ENCODE measurements around the gene TMOD1. TPM values are rescaled to one million over a fixed set of nuclear protein-coding genes. Genes with fewer than 3 reads are reported as not detected.

The TMOD1 gene
- total RNA-seq, 1 donor from 2014 or later = 12.9 TPM

DNA sequence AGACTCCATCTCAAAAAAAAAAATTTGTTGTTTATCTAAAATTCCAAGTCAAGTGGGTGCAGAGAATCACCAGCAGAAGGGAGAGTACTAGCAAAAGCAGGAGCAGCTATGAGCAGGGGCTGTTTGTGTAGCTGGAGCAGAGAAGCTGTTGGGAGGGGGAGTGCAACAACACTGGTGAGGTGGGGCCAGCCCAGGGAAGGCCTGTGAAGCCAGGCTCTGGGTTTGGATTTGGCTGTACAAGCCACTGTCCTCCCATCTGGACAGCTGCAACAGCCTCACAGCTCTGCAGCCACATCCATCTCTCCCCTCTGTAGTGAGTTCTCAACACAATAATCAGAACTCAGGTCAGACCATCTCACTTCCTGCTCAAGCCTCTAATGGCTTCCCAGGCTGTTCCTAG lies 59.4 kb downstream of the TMOD1 start:
- Mint-ChIP-seq H3K4me1 (ENCODE audit: unreplicated experiment) (peaks cover 6% of the 10 kb centered on the region), H3K9me3 (no peaks in the 10 kb centered on the region), H3K27ac (no peak overlapping the region), H3K4me3 (no peak overlapping the region), H3K36me3 (no peaks in the 10 kb centered on the region), H3K27me3 (peaks cover 17% of the 10 kb centered on the region)
- no peak for DNase-seq (ENCODE audit: extremely low spot score, unreplicated experiment)
- TF ChIP-seq, protein P1, sequence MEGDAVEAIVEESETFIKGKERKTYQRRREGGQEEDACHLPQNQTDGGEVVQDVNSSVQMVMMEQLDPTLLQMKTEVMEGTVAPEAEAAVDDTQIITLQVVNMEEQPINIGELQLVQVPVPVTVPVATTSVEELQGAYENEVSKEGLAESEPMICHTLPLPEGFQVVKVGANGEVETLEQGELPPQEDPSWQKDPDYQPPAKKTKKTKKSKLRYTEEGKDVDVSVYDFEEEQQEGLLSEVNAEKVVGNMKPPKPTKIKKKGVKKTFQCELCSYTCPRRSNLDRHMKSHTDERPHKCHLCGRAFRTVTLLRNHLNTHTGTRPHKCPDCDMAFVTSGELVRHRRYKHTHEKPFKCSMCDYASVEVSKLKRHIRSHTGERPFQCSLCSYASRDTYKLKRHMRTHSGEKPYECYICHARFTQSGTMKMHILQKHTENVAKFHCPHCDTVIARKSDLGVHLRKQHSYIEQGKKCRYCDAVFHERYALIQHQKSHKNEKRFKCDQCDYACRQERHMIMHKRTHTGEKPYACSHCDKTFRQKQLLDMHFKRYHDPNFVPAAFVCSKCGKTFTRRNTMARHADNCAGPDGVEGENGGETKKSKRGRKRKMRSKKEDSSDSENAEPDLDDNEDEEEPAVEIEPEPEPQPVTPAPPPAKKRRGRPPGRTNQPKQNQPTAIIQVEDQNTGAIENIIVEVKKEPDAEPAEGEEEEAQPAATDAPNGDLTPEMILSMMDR (conservative IDR thresholded peaks at IDR 0.05) = no peak

- Mint-ChIP-seq H3K4me1 (ENCODE audit: unreplicated experiment) (peaks cover 6% of the 10 kb centered on the region), H3K27ac (no peak overlapping the region), H3K27me3 (peaks cover 12% of the 10 kb centered on the region), H3K4me3 (no peak overlapping the region), H3K9me3 (no peaks in the 10 kb centered on the region), H3K36me3 (no peaks in the 10 kb centered on the region)
- DNase-seq (ENCODE audit: extremely low spot score, unreplicated experiment) = no peak
- TF ChIP-seq, protein P1 (conservative IDR thresholded peaks at IDR 0.05) = no peak
These were observed 60.0 kb downstream of the TMOD1 start for GRCh38 chr9:97561501-97561900.

DNA sequence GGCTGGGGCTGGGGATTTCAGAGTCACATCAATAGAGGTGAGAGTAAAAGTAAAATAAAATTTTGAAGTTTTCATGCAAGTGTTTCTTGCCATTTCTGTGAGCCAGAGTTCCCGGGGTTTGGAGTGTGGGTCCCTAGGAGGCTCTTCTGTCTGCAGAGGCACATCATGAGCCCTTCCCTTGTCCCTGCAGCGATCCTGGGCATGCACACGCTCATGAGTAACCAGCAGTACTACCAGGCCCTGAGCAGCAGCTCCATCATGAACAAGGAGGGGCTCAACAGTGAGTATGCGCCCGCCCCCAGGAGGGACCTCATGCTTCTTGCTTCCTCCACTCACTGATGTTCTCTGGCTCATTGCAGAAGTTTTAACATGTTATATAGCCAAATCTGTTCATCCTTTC lies 61.1 kb downstream of the TMOD1 start:
- peak; percentile 20 for DNase-seq (ENCODE audit: extremely low spot score, unreplicated experiment)
- H3K4me1 Mint-ChIP-seq (ENCODE audit: unreplicated experiment) = peaks cover 6% of the 10 kb centered on the region
- peaks cover 8% of the 10 kb centered on the region for H3K27me3 Mint-ChIP-seq
- TF ChIP-seq, protein P1 (conservative IDR thresholded peaks at IDR 0.05) = no peak
- H3K27ac Mint-ChIP-seq = no peak overlapping the region
- H3K4me3 Mint-ChIP-seq = no peak overlapping the region
- no peaks in the 10 kb centered on the region for H3K36me3 Mint-ChIP-seq
- no peaks in the 10 kb centered on the region for H3K9me3 Mint-ChIP-seq

- DNase-seq (ENCODE audit: extremely low spot score, unreplicated experiment) = peak; percentile 27
- TF ChIP-seq, protein P1 (conservative IDR thresholded peaks at IDR 0.05) = no peak
- Mint-ChIP-seq H3K4me3 (no peak overlapping the region), H3K27ac (no peak overlapping the region), H3K4me1 (ENCODE audit: unreplicated experiment) (peaks cover 6% of the 10 kb centered on the region), H3K9me3 (no peaks in the 10 kb centered on the region), H3K27me3 (peaks cover 12% of the 10 kb centered on the region), H3K36me3 (no peaks in the 10 kb centered on the region)
These were observed 62.1 kb downstream of the TMOD1 start for GRCh38 chr9:97563458-97564135.

DNA sequence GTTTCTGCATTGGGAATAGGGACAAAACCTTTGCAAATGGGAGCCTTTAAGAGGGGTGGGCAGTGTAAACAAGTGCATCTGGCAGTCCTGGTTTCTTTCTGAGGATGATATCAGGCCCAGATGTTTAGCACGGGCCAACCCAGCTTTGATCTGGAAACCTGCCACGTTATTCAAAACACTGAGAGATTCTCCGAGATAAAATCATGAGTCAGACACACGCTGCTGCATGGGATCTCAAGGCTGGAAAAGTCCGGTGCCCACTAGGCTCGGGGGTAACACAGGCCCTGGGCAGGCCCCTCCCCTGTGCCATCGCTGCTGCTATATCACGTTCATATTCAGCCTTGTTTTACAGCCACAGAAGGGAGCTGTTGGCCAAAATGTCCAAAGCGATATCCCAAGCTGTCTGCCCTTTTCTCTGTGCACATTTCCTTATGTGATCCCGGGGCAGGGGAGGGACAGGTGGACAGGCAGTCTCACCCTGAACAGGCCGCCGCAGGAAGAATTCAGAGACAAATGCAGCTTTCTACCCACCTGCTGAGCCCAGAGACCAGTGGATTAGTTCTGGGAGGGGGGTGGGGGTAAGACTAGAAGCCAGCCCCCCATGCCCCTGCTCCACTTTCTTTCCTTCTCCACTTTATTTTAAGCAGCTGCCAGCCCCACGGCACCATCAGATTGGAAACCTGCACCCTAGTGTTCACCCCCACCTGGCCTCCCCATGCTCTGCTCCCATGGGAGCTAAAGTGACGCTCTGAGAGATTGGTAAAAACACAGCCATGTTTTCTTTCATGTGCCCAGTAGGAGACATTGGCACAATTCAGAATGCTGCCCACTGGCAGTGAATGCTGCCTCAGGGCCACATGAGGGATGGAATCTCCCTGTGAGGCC lies 63.1 kb downstream of the TMOD1 start:
- DNase-seq (ENCODE audit: extremely low spot score, unreplicated experiment) = peak; percentile 51
- H3K27ac Mint-ChIP-seq = no peak overlapping the region

More for the DNA sequence above, 63.1 kb downstream of the TMOD1 start:
- no peaks in the 10 kb centered on the region for H3K36me3 Mint-ChIP-seq
- peaks cover 8% of the 10 kb centered on the region for H3K27me3 Mint-ChIP-seq
- H3K4me3 Mint-ChIP-seq = no peak overlapping the region
- no peaks in the 10 kb centered on the region for H3K9me3 Mint-ChIP-seq
- H3K4me1 Mint-ChIP-seq (ENCODE audit: unreplicated experiment) = peaks cover 6% of the 10 kb centered on the region
- TF ChIP-seq, protein P1 (conservative IDR thresholded peaks at IDR 0.05) = no peak

Measured in type B pancreatic cell (in vitro differentiated cells).